HCT116 (cell line): ENCODE measurements around the gene FANCD2OS. TPM values are rescaled to one million over a fixed set of nuclear protein-coding genes. Genes with fewer than 3 reads are reported as not detected.

Experiments
- ATAC-seq: fragments of 200-7000 bp; cut with Tn5 transposase; 2 replicates; pipeline ENCODE4 v1.9.1; 2020; ENCODE audit warnings: mild to moderate bottlenecking, moderate library complexity
- BruUV-seq: library from RNA; stranded (reverse); fragments of 400-500 nt; replicated peaks from 2 replicates; lab custom pipeline; 2021; lab: Mats Ljungman, UMichigan
- CTCF ChIA-PET: fragments of 300-600 bp; sonication (Branson Sonifier 250); formaldehyde crosslinking; loops from one replicate; lab custom pipeline; 2021; ENCODE audit warnings: antibody characterized with exemption; lab: Charles Lee
- POLR2A ChIA-PET: fragments of 300-600, 350-600 bp; sonication (Branson Sonifier 250); formaldehyde crosslinking; loops from one replicate; lab custom pipeline; 2021; ENCODE audit warnings: antibody characterized with exemption; lab: Charles Lee
- RAD21 ChIA-PET, 2 experiments: fragments of 300-600 bp; sonication (Branson Sonifier 250); formaldehyde crosslinking; loops; one replicate each; lab custom pipeline; 2023; ENCODE audit warnings: low total read pairs in 2 of 2; ENCODE audit not compliant: uncharacterized antibody in 2 of 2, unreplicated experiment in 2 of 2, low non-redundant PET in 1 of 2; lab: Charles Lee
- DNase-seq: peaks from one replicate; pipeline ENCODE4 v3.0.0-alpha.2; 2010; ENCODE audit warnings: low read depth, low spot score
- H2AFZ ChIP-seq: fragments of 200-600 bp; shearing (Covaris generic), sonication (generic); 2 replicates; pipeline ENCODE4 v1.6.1; 2017; ENCODE audit warnings: low read depth, mixed run types, mixed read lengths, antibody characterized with exemption, low read length; ENCODE audit not compliant: poor library complexity, severe bottlenecking
- H3K27ac ChIP-seq: 2 replicates; pipeline ENCODE4 v1.5.1; 2012; ENCODE audit warnings: low read depth, low read length
- H3K27me3 ChIP-seq: fragments of 200-600 bp; sonication (generic); 2 replicates; pipeline ENCODE4 v1.6.1; 2016; ENCODE audit warnings: mixed run types, low read length, mixed read lengths; ENCODE audit not compliant: insufficient read depth
- H3K36me3 ChIP-seq, 2 experiments: fragments of 200-500 bp in 1 of 2; fragments of 200-600 bp in 1 of 2; sonication (Bioruptor generic) in 1 of 2; sonication (generic) in 1 of 2; 2 replicates each; pipeline versions ENCODE4 v1.5.1 to v1.6.1; 2014 to 2016; ENCODE audit warnings: low read length in 2 of 2, inconsistent platforms in 1 of 2, mixed read lengths in 1 of 2, mixed run types in 1 of 2; ENCODE audit not compliant: insufficient read depth in 2 of 2, control insufficient read depth in 1 of 2
- H3K4me1 ChIP-seq, 2 experiments: fragments of 200-600 bp in 1 of 2; sonication (generic) in 1 of 2; 2 replicates each; pipeline versions ENCODE4 v1.5.1 to v1.6.1; 2012 to 2017; ENCODE audit warnings: low read length in 2 of 2, inconsistent platforms in 1 of 2, mild to moderate bottlenecking in 1 of 2, mixed read lengths in 1 of 2, mixed run types in 1 of 2, moderate library complexity in 1 of 2; ENCODE audit not compliant: insufficient read depth in 2 of 2, control insufficient read depth in 1 of 2
- H3K4me2 ChIP-seq: fragments of 200-600 bp; sonication (generic); 2 replicates; pipeline ENCODE4 v1.6.1; 2017; ENCODE audit warnings: mixed run types, low read length, mixed read lengths
- H3K4me3 ChIP-seq, 2 experiments: fragments of 200-600 bp in 1 of 2; sonication (generic) in 1 of 2; replicated peaks in 1 of 2; 2 replicates each; pipeline ENCODE4 v1.5.1; 2011 to 2016; ENCODE audit warnings: low read length in 2 of 2, control low read depth in 1 of 2, low read depth in 1 of 2, mild to moderate bottlenecking in 1 of 2, mixed read lengths in 1 of 2, mixed run types in 1 of 2
- H3K79me2 ChIP-seq: fragments of 200-600 bp; sonication (generic); 2 replicates; pipeline ENCODE4 v1.6.1; 2017; ENCODE audit warnings: mild to moderate bottlenecking, mixed run types, low read length, moderate library complexity, mixed read lengths; ENCODE audit not compliant: insufficient read depth
- H3K9ac ChIP-seq: fragments of 200-600 bp; sonication (generic); 2 replicates; pipeline ENCODE4 v1.6.1; 2016; ENCODE audit warnings: low read length, mixed read lengths
- H3K9me2 ChIP-seq: fragments of 200-600 bp; sonication (generic), shearing (Covaris generic); 2 replicates; pipeline ENCODE4 v1.6.1; 2017; ENCODE audit warnings: mixed run types, mild to moderate bottlenecking, moderate library complexity; ENCODE audit not compliant: insufficient read depth
- H3K9me3 ChIP-seq, 2 experiments: fragments of 200-500 bp in 1 of 2; fragments of 200-600 bp in 1 of 2; sonication (Bioruptor generic) in 1 of 2; sonication (generic) in 1 of 2; 2 replicates each; pipeline ENCODE4 v1.6.1; 2014 to 2017; ENCODE audit warnings: low read length in 2 of 2, mixed read lengths in 2 of 2, inconsistent platforms in 1 of 2, low read depth in 1 of 2, mild to moderate bottlenecking in 1 of 2, mixed run types in 1 of 2, moderate library complexity in 1 of 2; ENCODE audit not compliant: control insufficient read depth in 1 of 2, insufficient read depth in 1 of 2
- H4K20me1 ChIP-seq: fragments of 200-600 bp; sonication (generic), shearing (Covaris generic); 2 replicates; pipeline ENCODE4 v1.6.1; 2017; ENCODE audit warnings: mixed run types, mild to moderate bottlenecking, moderate library complexity; ENCODE audit not compliant: insufficient read depth
- CBX3 ChIP-seq: IDR thresholded peaks from 2 replicates; pipeline ENCODE4 v1.6.1; 2012; ENCODE audit warnings: low read depth
- CEBPB ChIP-seq: IDR thresholded peaks from 2 replicates; pipeline ENCODE4 v1.6.1; 2012; ENCODE audit warnings: low read depth
- CTCF ChIP-seq, 3 experiments: fragments of 200-600 bp in 1 of 3; sonication (generic) in 1 of 3; IDR thresholded peaks in 2 of 3; conservative IDR thresholded peaks in 1 of 3; 2 replicates each; pipeline ENCODE4 v1.5.1; 2012 to 2017; ENCODE audit warnings: low read depth in 2 of 3, low read length in 2 of 3, antibody characterized with exemption in 1 of 3, borderline replicate concordance in 1 of 3, control low read depth in 1 of 3, mild to moderate bottlenecking in 1 of 3, mixed read lengths in 1 of 3, mixed run types in 1 of 3, moderate library complexity in 1 of 3; ENCODE audit not compliant: insufficient read depth in 1 of 3
- EGR1 ChIP-seq: IDR thresholded peaks from 2 replicates; pipeline ENCODE4 v1.6.1; 2012; ENCODE audit warnings: low read depth
- ELF1 ChIP-seq: IDR thresholded peaks from 2 replicates; pipeline ENCODE4 v1.6.1; 2012; ENCODE audit warnings: low read depth, borderline replicate concordance
- EZH2 ChIP-seq: fragments of 200-600 bp; sonication (generic); IDR thresholded peaks from 2 replicates; pipeline ENCODE4 v1.6.1; 2017; ENCODE audit warnings: antibody characterized with exemption, mixed run types
- MAX ChIP-seq: IDR thresholded peaks from 2 replicates; pipeline ENCODE4 v1.6.1; 2012
- POLR2AphosphoS5 ChIP-seq: IDR thresholded peaks from 2 replicates; pipeline ENCODE4 v1.6.1; 2011; ENCODE audit warnings: mild to moderate bottlenecking, low read depth, low read length, moderate library complexity
- RAD21 ChIP-seq: IDR thresholded peaks from 2 replicates; pipeline ENCODE4 v1.6.1; 2012; ENCODE audit warnings: low read depth, mild to moderate bottlenecking
- REST ChIP-seq: IDR thresholded peaks from 2 replicates; pipeline ENCODE4 v1.6.1; 2012; ENCODE audit warnings: low read depth
- SIN3A ChIP-seq: IDR thresholded peaks from 2 replicates; pipeline ENCODE4 v1.6.1; 2012; ENCODE audit warnings: low read depth
- SP1 ChIP-seq: IDR thresholded peaks from 2 replicates; pipeline ENCODE4 v1.6.1; 2012; ENCODE audit warnings: low read depth
- SRF ChIP-seq: IDR thresholded peaks from 2 replicates; pipeline ENCODE4 v1.6.1; 2012; ENCODE audit warnings: low read depth
- TCF7L2 ChIP-seq: IDR thresholded peaks from 2 replicates; pipeline ENCODE4 v1.7.0; 2011; ENCODE audit warnings: borderline replicate concordance, inconsistent platforms; ENCODE audit not compliant: insufficient read depth, insufficient read length; ENCODE audit errors: extremely low read depth
- YY1 ChIP-seq: IDR thresholded peaks from 2 replicates; pipeline ENCODE4 v1.6.1; 2011; ENCODE audit warnings: low read length, low read depth, moderate library complexity, mild to moderate bottlenecking; ENCODE audit not compliant: insufficient replicate concordance; ENCODE audit errors: extremely low read depth
- ZFX ChIP-seq: fragments of 450-650 bp; IDR thresholded peaks from 2 replicates; pipeline ENCODE4 v1.6.1; 2017
- intact Hi-C: fragments of 100-400 bp; cut with micrococcal nuclease; formaldehyde crosslinking; loops from 2 replicates; pipeline ENCODE4 v1.10.0; 2022
- total RNA-seq: library from RNA; stranded (reverse); gene quantifications from one replicate; pipeline ENCODE4 v1.2.1, GENCODE V29; 2021; ENCODE audit not compliant: unreplicated experiment

Gene FANCD2OS
- total RNA-seq, 1 experiment from 2014 or later, result not detected

GRCh38 chr3:10081871-10082270 is 26.2 kb downstream of the FANCD2OS start:
- peaks cover 41 to 42% of the 10 kb centered on the region in 2 experiments for H3K36me3 ChIP-seq
- POLR2A ChIA-PET, result no interaction called here
- TF ChIP-seq POLR2AphosphoS5 (no peak), RAD21 (no peak), EGR1 (no peak)
- intact Hi-C loops, result no loop called here
- H3K79me2 ChIP-seq, result no peaks in the 10 kb centered on the region
- H4K20me1 ChIP-seq, result no peaks in the 10 kb centered on the region
- H3K9ac ChIP-seq, result no peak overlapping the region
- H3K27ac ChIP-seq, result no peak overlapping the region
- no peaks in the 10 kb centered on the region for H3K27me3 ChIP-seq
- no peak overlapping the region for H3K4me3 ChIP-seq
- ATAC-seq (no peak), DNase-seq (no peak)
- H2AFZ ChIP-seq, result no peak overlapping the region
- BruUV-seq, result no TSS peak
- no peaks in the 10 kb centered on the region for H3K9me2 ChIP-seq
- H3K4me1 ChIP-seq, result no peaks in the 10 kb centered on the region
- no peaks in the 10 kb centered on the region for H3K9me3 ChIP-seq
- RAD21 ChIA-PET, result no interaction called here
- CTCF ChIA-PET, result no interaction called here
- H3K4me2 ChIP-seq, result no peak overlapping the region

- DNase-seq, result no peak
- TF ChIP-seq EGR1 (no peak), REST (no peak), CBX3 (no peak), TCF7L2 (no peak), MAX (no peak), SIN3A (no peak), SP1 (no peak), EZH2 (no peak), YY1 (no peak), SRF (no peak), ELF1 (no peak), CTCF (IDR thresholded peaks at IDR 0.05 in 2 of 3, conservative IDR thresholded peaks at IDR 0.05 in 1 of 3; ENCODE audit: borderline replicate concordance in 1 of 3, insufficient read depth in 1 of 3, low read depth in 2 of 3, low read length in 2 of 3) (no peak), ZFX (no peak), CEBPB (no peak)
- TF ChIP-seq, all 23 proteins: peak for 0
- H3K4me2 ChIP-seq, result no peak overlapping the region
- RAD21 ChIA-PET, result no interaction called here
- CTCF ChIA-PET, result interaction anchor here (1.0 kb wide), 1 partner anchor 359 kb away, joined by 3 read pairs; no protein-coding TSS in a partner anchor
- no peaks in the 10 kb centered on the region for H3K9me2 ChIP-seq
- no peaks in the 10 kb centered on the region for H3K9me3 ChIP-seq
- POLR2A ChIA-PET, result no interaction called here
- H3K27me3 ChIP-seq, result no peaks in the 10 kb centered on the region
- intact Hi-C loops, result no loop called here
- H3K27ac ChIP-seq, result no peak overlapping the region
- ATAC-seq, result no peak
- no peak overlapping the region for H2AFZ ChIP-seq
- H3K9ac ChIP-seq, result no peak overlapping the region
- peaks cover 14 to 31% of the 10 kb centered on the region in 2 experiments; a peak in 3 of 4 replicates for H3K36me3 ChIP-seq
- no peaks in the 10 kb centered on the region for H4K20me1 ChIP-seq
- no peaks in the 10 kb centered on the region for H3K4me1 ChIP-seq
- BruUV-seq, result no TSS peak
- H3K4me3 ChIP-seq, result no peak overlapping the region
- no peaks in the 10 kb centered on the region for H3K79me2 ChIP-seq
These were observed 33.4 kb downstream of the FANCD2OS start for GRCh38 chr3:10074666-10075065.
